GM12891 (cell line): ENCODE data around the gene FCN2.
"Not testable (repeated sequence)": the region's sequence is repeated elsewhere in the genome, so short reads cannot be mapped to it uniquely, and the experiment has no call there.

Source experiments
- DNase-seq: peaks from one replicate; pipeline ENCODE4 v3.0.0; 2011; ENCODE audit warnings: low spot score; ENCODE audit not compliant: insufficient read length
- FAIRE-seq: peaks from 2 replicates; lab custom pipeline; 2011; peaks lifted over from hg19 to GRCh38; lab: Jason Lieb, UNC
- PAX5 ChIP-seq: IDR thresholded peaks from 2 replicates; pipeline ENCODE4 v1.6.1; 2011; ENCODE audit warnings: low read length, moderate library complexity, mild to moderate bottlenecking; ENCODE audit not compliant: insufficient read depth, severe bottlenecking
- POLR2A ChIP-seq: IDR thresholded peaks from 2 replicates; pipeline ENCODE4 v1.6.1; 2011; ENCODE audit warnings: low read depth, low read length, control low read depth
- POLR2AphosphoS5 ChIP-seq: IDR thresholded peaks from 2 replicates; pipeline ENCODE4 v1.6.1; 2011; ENCODE audit warnings: low read depth, low read length, control low read depth
- POU2F2 ChIP-seq: IDR thresholded peaks from 2 replicates; pipeline ENCODE4 v1.6.1; 2011; ENCODE audit warnings: low read depth, mild to moderate bottlenecking, control low read depth, low read length, moderate library complexity
- SPI1 ChIP-seq: IDR thresholded peaks from 2 replicates; pipeline ENCODE4 v1.6.1; 2011; ENCODE audit warnings: low read depth, low read length, control low read depth
- TAF1 ChIP-seq: IDR thresholded peaks from 2 replicates; pipeline ENCODE4 v1.6.1; 2011; ENCODE audit warnings: low read depth, low read length, control low read depth

FCN2 gene

DNA sequence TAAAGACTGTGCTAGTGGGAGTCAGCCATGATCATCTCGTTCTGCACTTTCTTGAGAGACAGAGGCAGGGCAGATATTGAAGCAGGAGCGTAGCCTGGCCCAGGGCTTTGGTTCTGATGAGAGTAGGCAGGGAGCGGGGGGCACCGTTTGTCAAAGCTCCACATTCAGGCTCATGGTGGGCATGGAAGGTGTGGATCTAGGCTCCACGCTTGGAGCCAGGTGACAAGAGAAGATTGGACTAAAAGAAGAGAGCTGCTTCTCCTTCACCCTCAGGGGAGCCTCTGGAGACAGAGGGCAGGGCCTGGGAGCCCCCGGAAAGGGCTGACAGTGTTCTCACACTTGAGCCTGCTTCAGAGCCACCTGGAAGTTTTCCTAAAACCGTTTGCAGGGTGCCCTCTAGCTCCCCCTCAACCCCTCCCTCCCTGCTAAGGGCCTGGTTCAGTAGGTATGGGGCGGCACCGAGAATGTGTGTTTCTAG, 24.7 kb upstream of the FCN2 start:
- no peak for TF ChIP-seq POU2F2
- TF ChIP-seq POLR2A = no peak
- no peak for TF ChIP-seq TAF1
- no peak for TF ChIP-seq PAX5
- TF ChIP-seq SPI1 = no peak
- no peak for TF ChIP-seq POLR2AphosphoS5
- FAIRE-seq = no peak
- no peak for DNase-seq

DNA sequence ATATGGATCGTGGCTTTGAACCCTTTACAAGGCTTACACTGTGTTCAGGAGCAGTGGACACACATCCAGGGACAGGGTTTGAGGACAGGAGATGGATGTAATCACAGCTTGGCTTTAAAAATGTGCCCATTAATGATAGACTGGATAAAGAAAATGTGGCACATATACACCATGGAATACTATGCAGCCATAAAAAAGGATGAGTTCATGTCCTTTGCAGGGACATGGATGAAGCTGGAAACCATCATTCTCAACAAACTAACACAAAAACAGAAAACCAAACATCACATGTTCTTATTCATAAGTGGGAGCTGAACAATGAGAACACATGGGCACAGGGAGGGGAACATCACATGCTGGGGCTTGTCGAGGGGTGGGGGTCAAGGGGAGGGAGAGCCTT, 23.2 kb upstream of the FCN2 start:
- not testable (repeated sequence) for FAIRE-seq, DNase-seq

DNA sequence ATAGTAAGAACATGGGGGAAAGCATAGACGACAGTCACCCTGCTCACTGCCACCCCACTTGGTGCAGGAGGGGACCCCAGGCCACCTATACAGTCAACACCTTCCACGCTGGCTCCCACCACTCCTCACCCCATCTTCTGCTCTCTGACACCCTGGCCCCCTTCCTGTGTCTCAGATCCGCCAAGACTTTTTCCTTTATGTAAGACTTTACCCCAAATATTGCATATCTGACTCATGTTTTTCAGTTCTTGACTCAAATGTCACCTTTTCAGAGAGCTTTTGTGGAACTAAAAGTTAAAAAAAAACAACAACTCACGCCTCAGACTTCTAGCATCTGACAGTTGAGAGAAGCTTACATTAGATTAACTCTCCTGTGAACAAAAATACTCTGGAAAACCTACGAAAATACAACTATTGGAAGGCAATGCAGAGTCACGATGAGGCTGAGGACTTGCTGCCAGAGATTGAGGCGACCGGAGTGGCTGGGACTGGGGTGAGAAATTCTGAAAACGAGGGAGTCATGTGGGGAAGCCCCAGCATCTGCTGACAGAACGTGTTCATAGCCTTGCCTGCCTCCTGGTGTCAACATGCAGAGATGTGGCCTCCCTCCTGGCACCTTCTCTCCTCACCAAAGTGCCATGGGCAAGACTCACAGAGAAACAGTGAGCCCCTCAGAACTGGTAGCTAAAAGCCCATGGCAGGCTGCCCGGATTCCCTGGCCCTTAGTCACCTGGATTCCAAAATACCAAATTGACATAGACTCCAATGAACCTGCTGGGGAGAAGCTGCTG, 22.4 kb upstream of the FCN2 start:
- peak; percentile 93 for FAIRE-seq
- no peak for DNase-seq
- TF ChIP-seq SPI1 = peak; percentile 64
- no peak for TF ChIP-seq TAF1
- peak; percentile 61; the same call in 1 of the 2 replicates for TF ChIP-seq POU2F2

DNA sequence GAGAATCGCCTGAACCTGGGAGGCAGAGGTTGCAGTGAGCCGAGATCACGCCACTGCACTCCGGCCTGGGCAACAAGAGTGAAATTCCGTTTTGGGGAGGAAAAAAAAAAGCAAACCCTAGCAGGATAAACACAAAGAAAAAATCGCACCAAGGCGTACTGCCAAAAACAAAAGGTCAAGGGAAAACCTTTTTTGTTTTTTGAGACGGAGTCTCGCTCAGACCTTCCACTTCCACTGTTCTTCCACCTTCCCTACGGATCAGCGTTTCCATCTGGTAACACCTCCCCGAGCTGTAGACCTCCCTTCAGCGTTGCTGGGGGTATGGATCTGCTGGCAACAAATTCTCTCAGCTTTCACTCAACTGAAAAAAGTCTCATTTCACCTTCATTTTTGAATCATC, 20.1 kb upstream of the FCN2 start:
- FAIRE-seq (no peak), DNase-seq (no peak)
- TF ChIP-seq TAF1 (no peak), POLR2AphosphoS5 (no peak), SPI1 (no peak), POU2F2 (no peak), PAX5 (no peak), POLR2A (no peak)

DNA sequence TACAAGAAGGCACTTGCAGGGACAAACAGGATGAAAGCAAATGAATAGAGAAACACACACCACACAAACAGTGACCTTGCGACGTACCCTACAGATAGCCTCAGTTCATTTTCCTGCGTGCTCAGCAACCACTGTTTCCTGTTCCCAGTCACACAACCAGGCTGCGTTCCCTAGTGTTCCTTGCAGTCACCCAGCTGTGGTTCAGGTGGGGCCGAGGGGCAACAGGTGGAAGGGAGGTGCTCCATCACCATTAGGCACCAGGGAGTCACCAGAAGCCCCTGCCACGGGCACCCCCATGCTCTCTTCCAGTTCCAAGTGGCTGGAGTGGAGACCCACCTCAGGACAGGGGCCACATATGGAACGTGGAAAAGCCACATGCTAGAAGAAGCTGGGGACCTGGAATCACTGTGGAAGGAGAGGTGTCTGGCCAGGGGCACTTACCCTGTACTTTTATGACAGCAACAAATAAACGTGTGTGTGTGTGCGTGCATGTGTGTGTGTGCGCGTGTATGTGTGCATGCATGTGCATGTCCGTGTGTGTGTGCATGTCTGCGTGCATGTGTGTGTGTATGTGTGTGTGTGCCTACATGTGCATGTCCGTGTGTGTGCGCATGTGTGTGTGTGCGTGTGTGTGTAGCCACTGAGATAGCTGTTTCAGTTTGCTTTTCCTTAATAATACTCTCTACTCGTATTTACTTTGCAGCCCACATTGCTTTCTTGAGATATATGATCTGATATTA, 18.8 kb upstream of the FCN2 start:
- TF ChIP-seq SPI1 (no peak), POU2F2 (no peak), POLR2AphosphoS5 (no peak), PAX5 (no peak), POLR2A (no peak), TAF1 (no peak)
- FAIRE-seq (peak; percentile 47), DNase-seq (no peak)

DNA sequence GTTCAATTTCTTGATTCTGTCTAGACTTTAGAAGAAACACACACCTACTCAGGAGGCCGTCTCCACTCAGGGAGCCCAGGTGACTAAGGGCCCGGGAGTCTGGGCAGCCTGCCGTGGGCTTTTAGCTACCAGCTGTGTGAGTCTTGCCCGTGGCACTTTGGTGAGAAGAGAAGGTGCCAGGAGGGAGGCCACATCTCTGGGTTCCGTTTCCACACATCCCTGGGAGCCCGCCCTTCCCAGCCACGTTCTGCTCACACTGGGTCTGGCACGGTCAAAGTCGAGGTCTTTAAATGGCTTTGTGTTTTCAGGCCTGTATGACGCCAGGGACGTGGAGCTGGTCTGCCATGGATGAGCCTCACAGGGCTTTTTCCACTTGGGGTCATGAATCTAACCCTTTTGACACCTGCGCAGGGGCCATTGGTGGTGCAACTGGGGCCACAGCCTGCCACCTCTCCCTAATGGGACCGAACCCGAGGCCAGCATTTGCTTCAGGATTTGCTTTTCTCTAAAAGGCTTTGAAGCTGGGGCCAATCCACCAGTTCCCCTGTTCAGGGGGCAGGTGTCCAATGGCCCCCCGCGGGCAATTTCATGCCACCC, 17.2 kb upstream of the FCN2 start:
- TF ChIP-seq TAF1 (no peak), POLR2A (no peak), SPI1 (no peak), POU2F2 (no peak), PAX5 (no peak), POLR2AphosphoS5 (no peak)
- DNase-seq (no peak), FAIRE-seq (no peak)

DNA sequence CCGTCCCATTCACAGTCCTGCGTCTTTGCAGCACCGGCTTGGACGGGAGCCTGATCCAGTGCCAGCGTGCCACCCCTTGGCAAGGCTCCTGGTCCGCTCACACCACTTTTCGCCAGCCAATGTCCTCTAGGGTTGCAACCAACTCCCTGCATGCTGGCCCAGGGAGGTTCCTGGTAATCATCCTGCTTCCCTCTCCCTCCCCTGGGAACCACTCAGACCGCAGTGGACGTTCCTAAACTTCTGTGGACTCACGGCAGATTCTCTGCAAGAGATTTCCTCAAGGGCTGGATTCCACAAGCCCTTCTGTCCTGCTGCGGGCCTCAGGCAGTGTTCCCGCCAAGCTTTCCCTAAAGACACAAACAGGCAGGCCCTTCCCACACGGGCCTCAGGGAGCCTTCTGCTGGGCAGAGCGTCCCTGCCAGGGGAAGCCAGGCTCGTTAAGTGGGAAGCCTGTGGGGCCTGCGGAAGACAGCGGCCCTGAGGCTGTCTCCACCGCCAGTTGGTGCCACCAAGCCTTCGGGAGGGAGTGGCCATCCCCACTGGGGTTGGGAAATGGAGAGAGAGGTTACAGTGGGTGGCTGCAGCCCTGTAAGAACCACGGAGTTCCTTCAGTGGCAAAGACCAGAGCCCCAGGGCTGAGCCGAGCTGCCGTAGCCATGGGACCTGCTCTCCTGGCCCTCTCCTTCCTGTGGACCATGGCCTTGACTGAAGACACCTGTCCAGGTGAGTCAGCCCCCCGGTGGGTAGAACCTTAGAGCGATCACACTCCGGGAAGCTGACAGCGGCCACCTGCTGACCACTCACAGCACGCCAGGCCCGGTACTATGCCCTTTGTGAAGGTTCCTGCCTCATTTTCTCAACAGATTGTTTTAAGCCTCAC, 16.4 kb upstream of the FCN2 start:
- FAIRE-seq (no peak), DNase-seq (no peak)
- TF ChIP-seq POLR2A (no peak), POU2F2 (no peak), TAF1 (no peak), PAX5 (no peak), POLR2AphosphoS5 (no peak), SPI1 (no peak)

DNA sequence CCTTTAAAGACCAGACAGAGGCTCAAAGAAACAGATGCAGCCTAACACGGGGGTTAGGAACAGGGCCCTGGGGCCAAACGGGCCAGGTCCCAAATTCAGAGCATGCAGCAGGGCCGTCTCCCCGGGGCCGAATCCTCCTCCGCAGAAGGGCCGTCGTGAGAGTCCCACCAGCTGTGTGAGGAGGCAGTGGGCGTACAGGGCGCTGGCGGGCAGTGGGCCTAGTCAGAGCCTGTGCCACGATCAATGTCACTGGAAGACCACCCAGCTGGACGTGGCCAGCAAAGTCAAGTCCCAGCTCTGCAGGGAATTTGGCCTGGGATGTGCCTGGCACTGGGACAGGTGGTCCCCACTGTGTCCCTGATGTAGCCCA, 15.8 kb upstream of the FCN2 start:
- DNase-seq (no peak), FAIRE-seq (no peak)
- TF ChIP-seq POLR2A (no peak), SPI1 (no peak), POU2F2 (no peak), TAF1 (no peak), PAX5 (no peak), POLR2AphosphoS5 (no peak)

DNA sequence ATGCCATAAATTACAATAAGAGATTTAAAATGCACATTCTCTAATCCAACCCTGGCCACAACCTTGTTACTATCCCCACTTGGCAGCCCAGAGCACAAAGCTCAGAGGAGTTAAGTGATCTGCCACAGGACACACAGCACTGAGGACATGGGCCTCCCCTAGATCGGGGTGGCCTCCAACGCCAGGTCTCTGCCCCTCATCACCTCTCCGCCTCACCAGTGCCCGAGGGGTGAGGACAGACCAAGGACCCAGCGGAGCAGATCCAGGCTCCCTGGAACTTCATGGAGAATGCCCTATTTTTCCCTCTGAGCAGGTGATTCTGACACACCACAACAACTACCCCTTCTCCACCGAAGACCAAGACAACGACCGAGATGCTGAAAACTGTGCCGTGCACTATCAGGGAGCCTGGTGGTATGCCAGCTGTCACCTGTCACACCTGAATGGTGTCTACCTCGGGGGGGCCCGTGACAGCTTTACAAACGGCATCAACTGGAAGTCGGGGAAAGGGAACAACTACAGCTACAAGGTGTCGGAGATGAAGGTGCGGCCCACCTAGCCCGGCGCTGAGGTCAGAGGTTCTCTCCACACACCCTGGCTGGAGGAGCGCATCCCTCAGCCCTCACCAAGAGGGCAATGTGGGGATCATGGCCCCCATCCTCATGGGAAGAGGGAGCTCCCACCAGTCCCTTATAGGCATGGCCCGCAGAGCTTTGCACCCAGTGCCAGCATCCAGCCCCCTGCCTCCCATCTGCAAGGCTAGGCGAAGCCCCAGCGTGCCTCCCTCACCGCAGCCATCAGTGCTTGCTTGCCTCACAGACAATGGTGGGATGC, 12.5 kb upstream of the FCN2 start:
- no peak for DNase-seq
- peak; percentile 31 for FAIRE-seq
- TF ChIP-seq POLR2AphosphoS5 (no peak), PAX5 (no peak), SPI1 (no peak), POU2F2 (no peak), POLR2A (no peak)
